Non-pigmented ciliary epithelial cell (primary cell): ENCODE results near the gene HEATR1.
"Not testable (repeated sequence)": the region's sequence is repeated elsewhere in the genome, so short reads cannot be mapped to it uniquely, and the experiment has no call there.

ENCODE experiments used
- DNase-seq: peaks from one replicate; pipeline ENCODE4 v3.0.0-alpha.2; 2010; ENCODE audit warnings: low read depth

HEATR1 gene

GRCh38 chr1:236603991-236604904, at the start of gene HEATR1:
HEATR1 (minus strand) TSS chr1:236604516; CDS start chr1:236604095, 421 bp downstream.
- DNase-seq = peak; percentile 88

- DNase-seq = no peak
Measured at GRCh38 chr1:236645016-236645680, 40.8 kb upstream of the HEATR1 start.

GRCh38 chr1:236642763-236643162, 38.4 kb upstream of the HEATR1 start:
- DNase-seq = no peak

GRCh38 chr1:236639686-236640085, 35.4 kb upstream of the HEATR1 start:
- DNase-seq = no peak

- DNase-seq = no peak
Measured at GRCh38 chr1:236638945-236639344, 34.6 kb upstream of the HEATR1 start.

GRCh38 chr1:236636017-236636416, 31.7 kb upstream of the HEATR1 start:
- no peak for DNase-seq

- DNase-seq = no peak
Measured at GRCh38 chr1:236627727-236628408, 23.6 kb upstream of the HEATR1 start.

GRCh38 chr1:236623371-236624166, 19.3 kb upstream of the HEATR1 start:
- DNase-seq = no peak

- no peak for DNase-seq
Measured at GRCh38 chr1:236622407-236622806, 18.1 kb upstream of the HEATR1 start.

- DNase-seq = no peak
Measured at GRCh38 chr1:236619398-236619797, 15.1 kb upstream of the HEATR1 start.

GRCh38 chr1:236618507-236618906, 14.2 kb upstream of the HEATR1 start:
- DNase-seq = no peak

GRCh38 chr1:236615399-236616148, 11.3 kb upstream of the HEATR1 start:
- DNase-seq = no peak

GRCh38 chr1:236612349-236612748, 8.0 kb upstream of the HEATR1 start:
- DNase-seq = no peak

GRCh38 chr1:236608930-236609726, 4.8 kb upstream of the HEATR1 start:
- DNase-seq = no peak

- not testable (repeated sequence) for DNase-seq
Measured at GRCh38 chr1:236607597-236607996, 3.3 kb upstream of the HEATR1 start.

- no peak for DNase-seq
Measured at GRCh38 chr1:236604905-236605806, 840 bp upstream of the HEATR1 start.

- DNase-seq = no peak
Measured at GRCh38 chr1:236602171-236602570, 2.1 kb downstream of the HEATR1 start.

- DNase-seq = no peak
Measured at GRCh38 chr1:236590553-236591150, 13.7 kb downstream of the HEATR1 start.

- DNase-seq = no peak
Measured at GRCh38 chr1:236589531-236589930, 14.8 kb downstream of the HEATR1 start.
